Gastrocnemius medialis (tissue), 4 donors: ENCODE measurements around the gene PLEKHA4. TPM values are rescaled to one million over a fixed set of nuclear protein-coding genes. Genes with fewer than 3 reads are reported as not detected.
A peak's percentile ranks its signal among the peaks of the same experiment; 100 is the strongest.

ENCODE experiments used
- ATAC-seq, 2 donors: fragments of 150-250 bp; one replicate each; pipeline ENCODE4 v1.9.1; 2016
- DNase-seq, 2 donors: peaks; one replicate each; pipeline ENCODE4 v3.0.0-alpha.2; 2019
- H3K27ac ChIP-seq, 4 donors: fragments of 200-600 bp; sonication (generic); 1 replicate in 1 of 4; 2 replicates in 3 of 4; pipeline ENCODE4 v1.5.1; 2016 to 2018; ENCODE audit warnings: mild to moderate bottlenecking in 2 of 4, moderate library complexity in 1 of 4
- H3K27me3 ChIP-seq, 3 donors: fragments of 200-600 bp; sonication (generic) in 2 of 3; 1 replicate in 1 of 3; 2 replicates in 2 of 3; pipeline versions ENCODE4 v1.5.1 to v1.6.0; 2016 to 2019; ENCODE audit warnings: mild to moderate bottlenecking in 1 of 3, moderate library complexity in 1 of 3
- H3K36me3 ChIP-seq, 2 donors: fragments of 200-600 bp; sonication (generic) in 1 of 2; one replicate each; pipeline ENCODE4 v1.5.1; 2017 to 2018
- H3K4me1 ChIP-seq, 2 donors: fragments of 200-600 bp; sonication (generic) in 1 of 2; one replicate each; pipeline ENCODE4 v1.5.1; 2016 to 2017; ENCODE audit warnings: mild to moderate bottlenecking in 2 of 2
- H3K4me3 ChIP-seq, 4 donors: fragments of 200-600 bp; sonication (generic) in 3 of 4; 1 replicate in 1 of 4; 2 replicates in 3 of 4; pipeline ENCODE4 v1.5.1; 2016 to 2019; ENCODE audit warnings: mild to moderate bottlenecking in 2 of 4
- H3K9me3 ChIP-seq, 3 donors: fragments of 200-600 bp; sonication (generic) in 2 of 3; 1 replicate in 1 of 3; 2 replicates in 2 of 3; pipeline ENCODE4 v1.5.1; 2016 to 2019
- POLR2A ChIP-seq, 2 donors: fragments of 450-650 bp; IDR thresholded peaks; one replicate each; pipeline ENCODE4 v1.6.1; 2017; ENCODE audit warnings: antibody characterized with exemption in 2 of 2, mild to moderate bottlenecking in 2 of 2, moderate library complexity in 2 of 2
- in situ Hi-C, 4 donors: fragments of 200-750 bp; cut with MboI; loops; one replicate each; pipeline versions ENCODE4 v1.15.0 to v1.8.0; 2017; ENCODE audit warnings: low sequenced_read_pairs in 4 of 4
- intact Hi-C: fragments of 100-400 bp; cut with DNase I; formaldehyde crosslinking; loops from one replicate; pipeline ENCODE4 v1.15.1; 2023; ENCODE audit warnings: low total_unique reads
- total RNA-seq, 4 donors: library from RNA; depleted of rRNA; stranded (reverse); fragments of >200 nt; gene quantifications; one replicate each; pipeline versions ENCODE4 v1.1.0 to v1.2.3, GENCODE V29; 2016
- TF ChIP-seq, protein P1 (sequence below), 5 experiments: fragments of 450-650 bp in 3 of 5; fragments of 200-600 bp in 2 of 5; sonication (generic) in 2 of 5; IDR thresholded peaks in 4 of 5; conservative IDR thresholded peaks in 1 of 5; 1 replicate in 4 of 5; 2 replicates in 1 of 5; pipeline ENCODE4 v1.5.1; 2016 to 2019; ENCODE audit warnings: antibody characterized with exemption in 5 of 5, mild to moderate bottlenecking in 3 of 5, moderate library complexity in 3 of 5

PLEKHA4 gene
- total RNA-seq = 1 to 10 TPM; 3.4 to 9.7 (median 6.3) TPM

DNA sequence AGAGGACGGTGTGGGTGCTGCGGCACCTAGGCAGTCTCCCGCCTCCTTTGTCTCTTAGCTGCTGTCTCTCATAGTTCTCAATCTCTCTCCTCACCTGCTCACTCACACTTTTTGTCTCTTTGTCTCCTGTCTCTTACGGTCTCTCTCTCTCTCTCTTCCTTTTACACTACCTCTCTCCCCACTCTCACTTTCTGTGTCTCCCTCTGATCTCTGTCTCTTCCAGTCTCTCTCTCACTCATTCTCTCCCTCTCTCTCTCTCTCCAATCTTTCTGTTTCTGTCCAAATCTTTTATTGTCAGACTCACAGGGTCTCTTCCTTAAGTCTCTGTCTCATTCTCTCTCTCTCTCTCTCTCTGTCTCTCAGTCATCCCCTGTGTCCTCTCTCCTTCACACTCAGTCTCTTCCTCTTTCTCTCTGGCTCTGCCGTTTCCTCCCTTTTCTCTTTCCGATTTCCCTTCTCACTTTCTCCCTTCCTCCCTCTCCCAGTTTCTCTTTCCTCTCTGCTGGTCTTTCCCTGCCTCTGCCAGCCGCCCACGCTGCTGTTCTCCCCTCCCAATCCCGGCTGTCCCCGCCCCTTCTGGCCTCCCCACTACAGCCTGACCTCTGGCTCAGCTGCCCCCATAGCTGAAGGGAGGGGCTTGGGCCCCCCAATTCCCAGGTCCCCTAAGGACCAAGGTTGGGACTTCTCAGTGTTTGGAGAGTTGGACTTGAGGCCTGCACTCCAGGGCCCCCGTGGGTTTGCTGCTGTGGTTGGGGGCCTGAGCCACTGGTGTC, at the start of gene PLEKHA4:
Gene PLEKHA4, minus strand, starts transcription at position 504 of the 773 bp plus-strand sequence. CDS start 997 bp downstream, outside the sequence.
- in situ Hi-C loops (loop anchor here in 1 of 4 donors (25.0 kb wide), 1 partner anchor 94 kb away; the partner anchor contains the start of genes BAX and FTL), intact Hi-C loops (no loop called here)
- Histone ChIP-seq H3K27me3 (no peaks in the 10 kb centered on the region), H3K4me1 (peaks cover 12 to 16% of the 10 kb centered on the region in 2 donors), H3K4me3 (peak within 1 kb of the TSS; percentile 8 to 35 (median 27)), H3K27ac (peak within 1 kb of the TSS; percentile 72 to 83 (median 76)), H3K36me3 (peaks cover 0 to under 1% of the 10 kb centered on the region in 2 donors), H3K9me3 (no peaks in the 10 kb centered on the region)
- TF ChIP-seq, protein P1, sequence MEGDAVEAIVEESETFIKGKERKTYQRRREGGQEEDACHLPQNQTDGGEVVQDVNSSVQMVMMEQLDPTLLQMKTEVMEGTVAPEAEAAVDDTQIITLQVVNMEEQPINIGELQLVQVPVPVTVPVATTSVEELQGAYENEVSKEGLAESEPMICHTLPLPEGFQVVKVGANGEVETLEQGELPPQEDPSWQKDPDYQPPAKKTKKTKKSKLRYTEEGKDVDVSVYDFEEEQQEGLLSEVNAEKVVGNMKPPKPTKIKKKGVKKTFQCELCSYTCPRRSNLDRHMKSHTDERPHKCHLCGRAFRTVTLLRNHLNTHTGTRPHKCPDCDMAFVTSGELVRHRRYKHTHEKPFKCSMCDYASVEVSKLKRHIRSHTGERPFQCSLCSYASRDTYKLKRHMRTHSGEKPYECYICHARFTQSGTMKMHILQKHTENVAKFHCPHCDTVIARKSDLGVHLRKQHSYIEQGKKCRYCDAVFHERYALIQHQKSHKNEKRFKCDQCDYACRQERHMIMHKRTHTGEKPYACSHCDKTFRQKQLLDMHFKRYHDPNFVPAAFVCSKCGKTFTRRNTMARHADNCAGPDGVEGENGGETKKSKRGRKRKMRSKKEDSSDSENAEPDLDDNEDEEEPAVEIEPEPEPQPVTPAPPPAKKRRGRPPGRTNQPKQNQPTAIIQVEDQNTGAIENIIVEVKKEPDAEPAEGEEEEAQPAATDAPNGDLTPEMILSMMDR (IDR thresholded peaks at IDR 0.05 in 4 of 5, conservative IDR thresholded peaks at IDR 0.05 in 1 of 5) = no peak
- TF ChIP-seq POLR2A (IDR thresholded peaks at IDR 0.05) = no peak
- ATAC-seq (no peak), DNase-seq (peak in 1 of 2 donors; percentile 56)

DNA sequence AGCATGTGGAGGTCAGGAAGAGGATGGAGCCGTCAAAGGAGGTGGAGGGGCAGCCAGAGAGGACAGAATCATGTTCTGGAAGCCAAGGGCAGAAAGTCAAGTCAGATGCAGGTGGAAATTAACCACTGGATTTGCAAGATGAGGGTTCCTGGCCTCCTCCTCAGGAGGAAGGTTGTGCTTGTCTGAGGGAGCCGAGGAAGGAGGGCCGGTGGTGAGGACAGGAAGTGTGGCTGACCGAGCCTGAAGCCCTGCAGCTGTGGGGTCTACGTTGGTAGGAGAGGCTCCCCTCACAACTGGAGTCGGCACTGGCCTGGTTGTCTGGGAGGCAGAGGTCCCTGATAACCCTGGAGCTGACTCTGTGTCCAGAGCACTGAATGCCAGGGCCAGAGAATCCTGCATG, 49.7 kb upstream of the PLEKHA4 start:
- no peak for ATAC-seq
- DNase-seq = no peak
- H3K27ac ChIP-seq = no peak overlapping the region
- H3K27me3 ChIP-seq = no peaks in the 10 kb centered on the region
- H3K9me3 ChIP-seq = no peaks in the 10 kb centered on the region
- intact Hi-C loops = no loop called here
- H3K4me1 ChIP-seq = no peaks in the 10 kb centered on the region
- no peak overlapping the region for H3K4me3 ChIP-seq
- TF ChIP-seq, protein P1 (IDR thresholded peaks at IDR 0.05 in 4 of 5, conservative IDR thresholded peaks at IDR 0.05 in 1 of 5) = no peak
- no peak for TF ChIP-seq POLR2A (IDR thresholded peaks at IDR 0.05)
- in situ Hi-C loops = no loop called here
- H3K36me3 ChIP-seq = peaks cover 2 to 83% of the 10 kb centered on the region in 2 donors

GRCh38 chr19:48915757-48916156, 47.3 kb upstream of the PLEKHA4 start:
- intact Hi-C loops (no loop called here), in situ Hi-C loops (no loop called here)
- Histone ChIP-seq H3K4me1 (no peaks in the 10 kb centered on the region), H3K36me3 (peaks cover 2 to 85% of the 10 kb centered on the region in 2 donors), H3K27me3 (no peaks in the 10 kb centered on the region), H3K9me3 (no peaks in the 10 kb centered on the region), H3K4me3 (no peak overlapping the region), H3K27ac (no peak overlapping the region)
- ATAC-seq = no peak
- no peak for DNase-seq
- TF ChIP-seq, protein P1 (IDR thresholded peaks at IDR 0.05 in 4 of 5, conservative IDR thresholded peaks at IDR 0.05 in 1 of 5) = no peak
- no peak for TF ChIP-seq POLR2A (IDR thresholded peaks at IDR 0.05)

DNA sequence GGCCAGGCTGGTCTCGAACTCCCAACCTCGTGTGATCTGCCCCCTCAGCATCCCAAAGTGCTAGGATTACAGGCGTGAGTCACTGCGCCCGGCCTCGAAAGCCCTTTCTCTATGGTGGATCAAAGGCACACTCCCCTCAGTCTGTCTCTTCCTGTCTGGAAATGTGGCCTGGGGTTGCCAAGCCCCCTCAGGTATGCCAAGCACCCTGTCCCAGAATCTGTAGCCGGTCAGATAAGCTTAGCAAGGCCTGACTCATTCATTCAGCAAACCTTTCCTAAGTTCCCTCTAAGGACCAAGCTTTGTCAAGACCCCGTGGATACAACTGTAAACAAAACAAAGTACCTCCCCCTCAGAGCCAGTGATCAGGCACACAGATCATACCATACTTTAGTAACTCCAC, 45.8 kb upstream of the PLEKHA4 start:
- no peaks in the 10 kb centered on the region for H3K27me3 ChIP-seq
- in situ Hi-C loops = no loop called here
- intact Hi-C loops = no loop called here
- DNase-seq (no peak), ATAC-seq (no peak)
- H3K4me3 ChIP-seq = no peak overlapping the region
- TF ChIP-seq POLR2A (IDR thresholded peaks at IDR 0.05) = no peak
- TF ChIP-seq, protein P1 (IDR thresholded peaks at IDR 0.05 in 4 of 5, conservative IDR thresholded peaks at IDR 0.05 in 1 of 5) = no peak
- peaks cover 0 to 4% of the 10 kb centered on the region in 2 donors for H3K4me1 ChIP-seq
- peaks cover 2 to 86% of the 10 kb centered on the region in 2 donors for H3K36me3 ChIP-seq
- no peak overlapping the region for H3K27ac ChIP-seq
- H3K9me3 ChIP-seq = no peaks in the 10 kb centered on the region
